NCI-H2227 treated with DMSO at 0.1 percent for 48 hours (cell line): Measurements from ENCODE around the gene PLCB4.

Experiments
- DNase-seq: peaks from one replicate; lab custom pipeline; 2025; lab: John Stamatoyannopoulos, UW

The PLCB4 gene

DNA sequence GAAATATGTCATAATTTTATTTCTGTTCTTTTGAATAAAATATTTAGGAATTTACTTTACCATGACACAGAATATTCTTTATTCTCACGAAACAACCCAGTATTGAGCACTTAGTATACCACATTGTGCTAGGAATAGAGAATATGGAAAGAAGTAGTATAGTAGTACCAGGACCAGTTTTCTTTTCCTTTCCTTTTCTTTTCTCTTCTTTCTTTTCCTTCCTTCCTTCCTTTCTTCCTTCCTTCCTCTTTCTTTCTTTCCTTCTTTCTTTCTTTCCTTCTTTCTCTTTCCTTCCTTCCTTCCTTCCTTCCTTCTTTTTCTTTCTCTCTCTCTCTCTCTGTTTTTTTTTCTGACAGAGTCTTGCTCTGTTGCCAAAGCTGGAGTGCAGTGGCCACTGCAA lies 7.5 kb upstream of the PLCB4 start:
- DNase-seq, result no peak

DNA sequence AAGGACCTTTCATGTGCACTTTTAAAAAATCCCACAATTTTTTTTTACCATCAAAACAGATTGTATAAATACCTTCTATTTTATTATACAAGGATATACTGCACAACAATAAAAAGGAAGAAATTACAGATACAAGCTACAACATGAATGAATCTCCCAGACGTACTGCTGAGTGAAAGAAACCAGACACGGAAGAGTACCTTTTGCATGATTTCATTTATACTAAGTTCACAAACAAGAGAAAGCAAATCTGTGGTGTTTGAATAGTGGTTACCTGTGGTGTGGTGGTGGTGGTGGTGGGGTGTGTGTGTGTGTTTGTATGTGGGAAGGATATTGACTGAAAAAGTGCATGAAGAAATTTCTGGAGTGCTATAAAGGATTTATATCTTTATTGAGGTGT lies 6.8 kb upstream of the PLCB4 start:
- DNase-seq, result no peak

DNA sequence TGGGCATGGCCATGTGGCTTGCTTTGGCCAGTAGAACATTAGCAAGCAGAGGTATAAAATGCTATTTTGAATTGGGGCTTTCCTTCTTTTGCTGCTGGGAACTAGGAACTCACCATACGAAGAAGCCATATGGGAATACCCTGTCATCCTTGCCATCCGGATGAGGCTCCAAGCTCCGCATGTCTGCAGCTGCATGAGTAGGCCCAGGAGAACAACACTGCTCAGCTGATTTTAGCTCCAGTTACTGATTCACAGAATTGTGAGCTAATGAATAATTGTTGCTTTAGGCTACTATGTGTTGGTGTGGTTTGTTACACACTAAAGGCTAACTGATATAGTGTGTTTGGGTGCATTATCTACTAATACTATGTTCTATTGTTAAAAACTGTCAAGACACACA lies 2.7 kb upstream of the PLCB4 start:
- no peak for DNase-seq

DNA sequence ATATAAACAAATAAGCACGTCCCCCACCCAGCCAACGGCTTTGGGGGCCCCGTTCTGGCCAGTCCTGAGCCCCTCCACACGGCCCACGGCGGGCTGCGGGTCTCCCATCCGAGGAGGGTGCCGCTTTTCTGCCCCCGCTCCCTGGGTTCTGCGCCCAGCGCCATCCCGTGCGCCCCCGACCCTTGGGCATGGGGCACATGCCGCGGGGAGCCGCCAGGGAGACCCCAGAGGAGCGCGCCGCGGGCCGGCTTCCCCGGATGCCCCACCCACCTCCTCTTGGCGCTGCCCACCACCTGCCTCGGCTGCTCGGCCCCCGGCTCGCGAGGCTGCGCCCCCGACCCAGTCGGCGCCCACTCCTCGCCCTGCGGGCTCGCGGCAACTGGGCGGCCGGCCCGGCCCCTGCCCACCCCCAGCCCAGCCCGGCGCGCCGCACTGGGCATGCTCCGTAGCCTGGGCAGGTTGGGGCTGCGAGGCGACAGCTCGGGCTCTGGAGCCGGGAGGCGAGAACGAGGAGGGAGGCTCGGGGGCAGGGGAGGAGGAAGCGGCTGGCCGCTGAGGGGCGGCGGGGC lies 570 bp upstream of the PLCB4 start:
- DNase-seq, result peak; percentile 76

DNA sequence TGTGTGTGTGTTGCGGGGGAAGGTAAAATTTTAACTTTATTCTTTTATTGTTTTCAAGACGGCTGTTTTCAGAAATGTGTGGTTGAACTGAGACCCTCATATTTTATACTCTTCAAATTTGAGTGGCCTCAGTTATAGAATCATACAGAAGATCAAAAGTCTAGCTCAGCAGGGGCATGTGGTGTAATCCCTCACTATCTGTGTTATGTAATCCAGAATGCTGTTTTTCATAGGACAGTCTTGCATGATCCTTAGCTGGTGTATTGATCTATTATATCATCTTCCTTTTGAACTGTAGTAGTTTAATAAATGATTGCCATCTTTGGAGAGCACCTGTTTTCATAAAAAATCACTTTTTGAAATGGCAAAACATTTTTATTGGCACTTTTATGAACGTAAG lies 1.4 kb downstream of the PLCB4 start:
- no peak for DNase-seq

DNA sequence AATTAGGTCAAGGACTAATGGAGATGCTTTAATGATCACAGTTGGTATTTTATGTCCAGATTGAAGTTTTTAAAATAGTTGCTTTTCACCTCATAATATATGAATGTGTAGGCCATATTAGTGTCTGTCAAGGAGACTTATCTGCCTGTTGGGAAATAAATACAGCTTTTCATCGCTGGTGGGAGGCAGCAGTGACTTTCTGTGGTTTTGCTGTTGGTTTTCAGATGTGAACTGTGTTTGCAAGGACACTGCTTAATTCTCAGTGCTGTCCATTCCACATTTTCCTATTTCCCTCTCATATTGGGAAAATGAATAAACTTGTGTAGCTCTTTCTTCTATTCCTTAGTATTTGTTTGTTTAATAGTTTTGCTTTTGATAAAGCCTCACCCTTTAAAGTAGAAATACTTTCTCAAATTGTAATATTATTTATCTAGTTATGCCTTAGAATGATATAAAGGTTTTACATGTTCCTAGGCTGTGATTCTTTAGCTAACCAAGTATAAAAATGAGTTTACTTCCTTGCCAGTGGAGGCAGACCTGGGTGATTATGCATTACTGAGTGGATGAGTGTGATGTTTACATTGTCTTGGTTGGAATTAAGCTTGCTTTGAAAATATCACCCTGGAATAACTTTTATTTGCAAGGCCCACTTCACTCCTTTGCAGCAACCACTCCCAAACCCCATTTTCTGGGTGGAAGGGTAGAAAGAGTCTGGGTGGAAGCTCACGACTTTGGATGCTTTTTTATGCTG lies 3.3 kb downstream of the PLCB4 start:
- DNase-seq, result no peak

DNA sequence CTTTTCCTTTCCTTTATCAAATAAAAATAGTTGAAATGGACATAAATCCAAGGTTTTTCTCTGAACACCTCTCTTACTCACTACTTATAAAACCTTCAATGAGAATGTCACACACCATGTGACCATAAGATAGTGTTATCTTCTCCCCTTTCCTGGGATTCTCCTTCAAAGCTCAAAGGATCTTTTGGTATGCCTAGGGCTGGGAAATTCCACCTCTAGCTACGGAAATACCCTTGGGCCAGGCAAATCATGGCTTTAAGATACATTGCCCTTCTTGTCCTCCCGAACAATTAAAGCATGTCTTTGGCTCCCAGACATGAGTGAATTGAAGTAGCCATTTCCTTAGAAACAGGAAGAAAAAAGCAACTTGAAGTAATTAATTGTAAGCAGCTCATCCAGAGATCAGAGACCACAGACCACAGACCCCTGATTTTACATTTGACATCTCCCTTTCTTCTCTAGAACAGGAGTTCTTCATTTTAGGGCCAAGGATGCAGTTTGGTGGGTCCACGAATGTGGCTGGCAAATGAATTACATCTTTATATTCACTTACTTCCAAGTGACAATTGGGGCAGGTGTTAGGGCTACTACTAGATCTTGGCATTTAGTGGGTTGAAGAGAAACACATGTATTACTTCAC lies 4.1 kb downstream of the PLCB4 start:
- DNase-seq, result no peak

DNA sequence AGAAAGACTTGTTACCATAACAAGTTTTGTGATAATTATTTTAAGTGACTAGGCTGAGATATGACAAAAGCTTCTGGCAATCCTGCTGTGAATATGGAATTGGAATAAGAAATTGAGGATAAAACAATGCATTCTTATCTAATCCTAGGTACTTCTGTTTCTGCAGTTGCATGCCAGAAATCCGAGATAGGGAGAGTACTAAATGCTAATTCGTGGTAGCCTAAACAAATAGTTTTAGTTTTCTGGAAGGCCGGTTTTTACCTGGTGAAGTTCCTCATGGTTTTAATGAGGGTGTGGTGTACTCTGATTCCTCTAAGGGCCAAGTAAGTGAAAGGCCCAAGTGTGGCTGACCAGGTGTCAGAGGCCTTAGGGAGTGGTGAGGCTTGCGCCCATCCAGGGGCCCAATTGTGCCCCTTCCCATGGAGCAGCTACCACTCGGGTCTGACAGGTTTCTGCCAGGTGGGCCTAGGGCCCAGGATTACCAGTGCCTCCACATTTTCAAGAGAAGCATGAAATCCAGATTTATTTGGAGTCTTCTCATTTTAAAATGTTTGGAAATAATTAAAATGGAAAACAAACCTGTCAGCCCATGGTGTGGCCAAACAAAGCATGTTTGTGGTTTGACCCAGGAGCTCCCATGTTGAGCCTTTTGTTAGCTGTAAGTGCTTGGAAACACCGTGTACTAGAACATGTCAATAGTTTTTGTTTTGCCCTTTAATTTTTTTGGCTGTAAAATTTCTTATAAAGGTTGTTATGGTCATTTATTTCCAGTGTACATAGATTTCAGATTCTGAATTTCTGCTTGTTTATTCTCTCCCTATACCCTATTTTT lies 6.6 kb downstream of the PLCB4 start:
- DNase-seq, result no peak

DNA sequence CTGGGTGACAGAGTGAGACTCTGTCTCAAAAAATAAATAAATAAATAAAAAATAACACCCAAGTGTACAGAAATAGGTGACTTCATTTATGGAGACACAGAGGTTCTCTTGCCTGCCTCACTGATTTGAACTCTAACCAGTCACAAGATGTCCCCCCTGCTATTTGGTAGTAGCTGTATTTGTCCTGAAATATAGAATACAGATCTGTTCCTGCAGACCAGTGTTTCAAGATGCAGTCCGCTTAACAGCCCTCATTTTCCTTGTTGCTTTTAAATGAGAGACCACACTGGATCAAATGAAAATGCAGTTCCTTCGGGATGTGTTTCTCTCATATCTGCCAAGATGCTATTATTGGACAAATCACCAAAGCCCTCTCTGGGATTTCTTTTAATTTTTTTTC lies 7.6 kb downstream of the PLCB4 start:
- no peak for DNase-seq

DNA sequence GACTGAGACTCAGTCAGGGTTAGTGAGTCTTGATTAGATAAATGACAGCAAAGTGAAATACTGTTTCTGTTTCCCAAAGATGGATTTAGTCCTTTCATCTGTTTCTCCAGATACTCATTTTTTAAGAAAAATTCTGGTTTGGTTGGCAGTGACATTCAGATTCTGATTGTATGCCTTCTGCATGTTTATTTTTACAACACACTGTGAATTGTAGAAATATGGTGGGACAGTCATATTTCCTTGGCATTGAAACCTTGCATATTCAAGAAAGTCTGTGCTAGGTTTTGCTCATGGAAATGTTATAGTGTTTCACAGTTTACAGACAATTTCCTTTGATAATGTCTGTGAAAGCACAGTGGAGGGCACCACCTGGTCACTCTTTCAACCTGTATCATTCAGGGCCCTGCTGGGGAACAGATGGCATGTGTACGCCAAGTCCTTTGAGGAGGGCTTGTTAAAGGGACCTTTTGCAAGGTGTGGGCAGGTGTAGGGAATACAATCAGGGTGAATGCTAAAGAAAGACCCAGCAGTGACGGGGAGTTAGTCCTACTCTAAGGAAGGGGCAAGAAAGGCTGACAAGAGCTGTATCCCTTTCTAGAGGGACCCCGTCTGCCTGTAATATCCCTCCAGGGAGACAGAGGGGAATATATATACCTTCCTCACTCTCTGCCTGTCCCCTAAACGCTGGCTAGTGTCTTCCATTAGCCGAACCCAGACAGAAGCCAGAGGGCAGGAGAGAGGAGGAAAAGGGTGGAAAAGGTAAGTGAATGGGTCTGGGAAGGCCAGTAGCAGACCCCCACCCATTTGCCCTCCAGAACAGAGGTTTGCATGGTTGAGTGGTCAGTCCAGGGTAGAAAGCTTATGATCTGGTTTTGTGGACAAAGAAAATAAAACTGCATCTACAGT lies 10.2 kb downstream of the PLCB4 start:
- DNase-seq, result no peak

DNA sequence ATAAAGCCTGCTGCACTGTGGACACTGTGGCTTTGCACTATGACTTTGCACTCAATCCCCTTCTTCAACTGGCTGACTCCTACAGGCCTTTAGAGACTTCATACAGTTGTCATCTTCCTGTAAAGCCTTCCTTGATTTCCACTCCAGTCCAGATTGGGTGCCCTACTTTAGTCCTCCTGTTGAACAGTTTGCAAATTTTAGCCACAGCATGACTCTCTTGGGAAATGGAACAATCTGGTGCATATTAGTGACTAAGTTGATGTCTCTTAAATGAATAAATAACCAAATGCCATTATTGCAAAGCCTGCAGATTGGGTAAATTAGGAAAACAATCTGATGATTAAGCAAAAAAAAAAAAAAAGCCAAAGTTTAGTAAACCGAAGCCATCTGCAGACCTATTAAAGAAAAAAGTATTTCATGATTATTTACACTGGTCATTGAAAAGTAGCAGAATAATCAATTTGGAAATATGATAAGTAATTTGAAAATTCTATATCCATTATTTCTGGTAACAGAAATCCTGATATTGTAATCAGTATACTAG lies 12.6 kb downstream of the PLCB4 start:
- no peak for DNase-seq

DNA sequence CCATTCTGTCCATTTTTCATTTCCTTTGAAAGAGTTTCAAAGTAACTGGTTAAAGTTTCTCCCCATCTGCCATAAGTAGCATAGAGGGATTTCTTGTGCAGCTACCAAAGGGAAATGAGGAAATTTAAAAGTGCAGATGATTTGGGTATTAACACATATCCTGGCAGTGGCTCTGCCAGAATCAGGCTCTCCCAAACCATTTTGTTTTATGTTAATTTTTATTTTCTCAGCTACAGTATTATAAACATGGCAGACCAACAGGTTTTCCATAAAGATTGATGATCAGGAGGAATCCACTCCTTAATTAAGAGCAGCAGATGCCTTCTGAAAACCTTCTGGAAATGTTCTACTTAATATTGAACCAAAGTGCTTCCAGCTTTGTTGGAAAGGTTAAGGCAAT lies 13.9 kb downstream of the PLCB4 start:
- DNase-seq, result no peak

DNA sequence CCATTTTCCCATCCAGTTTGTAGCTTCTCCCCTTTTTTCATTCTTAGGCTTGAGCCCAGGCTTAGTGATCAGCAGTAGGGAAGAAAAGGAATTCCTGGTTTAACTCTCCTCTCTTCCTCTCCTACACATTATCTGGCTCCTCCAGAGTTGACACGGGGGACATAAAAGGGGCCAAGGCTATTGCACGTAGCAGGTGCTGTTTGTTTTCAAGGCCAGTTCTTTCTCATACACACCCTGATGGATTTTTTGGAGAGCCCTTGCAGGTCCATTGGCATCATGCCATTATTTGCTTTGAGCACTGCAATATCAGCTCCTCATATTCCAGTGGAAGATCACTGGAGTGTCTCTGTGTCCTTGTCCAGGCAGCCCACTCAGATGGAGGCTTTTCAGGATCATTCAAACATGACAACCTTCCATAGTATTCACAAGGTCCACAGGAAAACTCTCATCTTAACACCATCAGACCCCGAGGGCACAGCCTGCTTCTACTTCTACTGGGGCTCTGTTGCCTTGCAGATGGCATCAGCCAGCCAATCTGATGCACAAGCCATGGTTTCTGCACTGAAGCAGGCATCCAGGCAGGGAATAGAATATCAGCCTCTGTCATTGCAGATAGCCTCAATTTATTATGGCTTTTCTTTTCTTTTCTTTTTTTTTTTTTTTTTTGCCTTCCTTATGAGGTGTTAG lies 18.8 kb downstream of the PLCB4 start:
- DNase-seq, result no peak

DNA sequence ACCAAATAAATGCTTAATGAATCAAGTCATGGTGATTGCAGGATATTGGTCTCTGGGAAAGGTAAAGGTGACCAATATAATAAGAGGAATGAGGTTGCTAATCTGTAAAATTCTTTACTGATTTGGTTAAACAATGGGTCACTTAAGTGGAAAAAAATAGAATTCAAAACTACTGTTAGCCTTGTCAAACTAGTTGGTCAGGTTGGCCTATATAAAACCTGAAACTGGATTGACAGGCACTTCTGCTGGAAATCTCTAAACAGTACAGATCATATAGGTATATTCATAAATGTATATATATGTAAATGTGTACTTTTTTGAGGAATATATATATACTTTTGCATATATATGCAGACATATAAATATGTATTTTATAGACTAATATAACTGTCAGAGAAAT lies 19.7 kb downstream of the PLCB4 start:
- no peak for DNase-seq

DNA sequence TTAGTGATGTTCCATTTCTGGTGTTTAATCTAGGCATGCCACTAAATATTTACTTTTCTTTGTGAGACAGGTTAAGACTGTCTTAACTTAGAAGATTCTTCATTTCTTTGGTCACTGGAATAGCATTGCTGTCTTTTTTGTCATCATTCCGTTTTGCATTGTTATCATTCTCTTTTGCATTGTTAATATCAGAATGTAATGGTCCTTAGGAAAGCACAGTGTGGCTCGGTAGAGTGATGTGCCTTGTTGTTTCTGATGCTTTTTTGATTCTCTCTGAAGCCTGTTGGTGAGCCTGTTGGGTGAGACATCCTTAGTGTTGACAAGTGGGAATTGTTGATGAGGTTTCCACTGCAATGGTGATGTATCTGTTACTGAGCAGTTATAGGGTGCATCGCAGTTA lies 23.2 kb downstream of the PLCB4 start:
- no peak for DNase-seq

DNA sequence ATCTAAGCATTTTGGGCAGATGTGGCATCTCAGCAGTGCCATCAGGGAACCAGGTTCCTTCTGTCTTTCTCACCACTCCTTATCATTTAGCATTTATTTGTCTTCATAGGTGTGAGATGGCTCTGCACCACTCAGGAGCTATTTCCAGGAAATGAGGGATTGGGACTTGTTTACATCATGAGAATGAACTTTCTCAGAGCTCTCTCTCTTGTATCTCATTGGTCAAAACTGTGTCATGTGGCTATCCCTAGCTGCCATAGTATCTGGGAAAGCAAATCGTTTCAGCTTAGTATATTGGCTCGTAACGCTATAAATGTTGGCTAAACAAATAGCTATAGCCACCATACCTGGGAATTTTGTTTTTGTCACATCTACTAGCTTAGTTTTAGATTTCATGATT lies 23.8 kb downstream of the PLCB4 start:
- DNase-seq, result no peak

DNA sequence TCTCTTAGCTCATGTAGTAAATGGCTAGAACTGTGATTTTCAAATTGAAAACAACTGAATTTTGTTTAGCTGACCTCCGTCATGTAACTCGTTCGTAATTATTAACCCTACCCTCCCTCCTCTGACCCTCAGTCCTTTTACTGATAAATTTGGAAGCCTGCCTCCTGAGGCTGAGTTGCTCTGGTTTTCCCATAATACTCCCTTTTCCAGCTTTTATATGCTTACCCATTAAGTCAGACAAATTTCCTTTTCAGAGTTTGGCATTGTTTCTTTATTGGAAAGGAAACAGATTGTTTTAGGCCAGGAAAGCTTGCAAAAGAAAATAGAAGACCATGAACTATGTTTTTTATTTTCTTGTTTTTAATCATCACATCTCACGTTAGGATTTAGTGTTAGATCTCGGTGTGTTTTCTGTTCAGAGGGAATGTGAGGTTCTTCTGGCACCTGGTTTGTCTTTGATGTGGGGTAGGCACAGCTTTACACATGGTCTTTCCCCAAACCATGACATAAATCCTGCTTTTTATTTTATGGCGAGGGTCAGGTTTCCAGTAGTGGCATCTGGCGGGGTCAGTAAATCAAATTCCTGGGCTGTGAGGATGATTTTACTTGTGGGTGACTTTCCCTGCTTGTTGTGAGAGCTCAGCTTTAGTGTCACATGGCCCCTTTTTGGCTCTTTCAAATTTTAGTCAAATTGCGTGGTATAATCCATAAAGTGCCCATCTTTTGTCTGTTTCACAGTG lies 24.5 kb downstream of the PLCB4 start:
- no peak for DNase-seq

DNA sequence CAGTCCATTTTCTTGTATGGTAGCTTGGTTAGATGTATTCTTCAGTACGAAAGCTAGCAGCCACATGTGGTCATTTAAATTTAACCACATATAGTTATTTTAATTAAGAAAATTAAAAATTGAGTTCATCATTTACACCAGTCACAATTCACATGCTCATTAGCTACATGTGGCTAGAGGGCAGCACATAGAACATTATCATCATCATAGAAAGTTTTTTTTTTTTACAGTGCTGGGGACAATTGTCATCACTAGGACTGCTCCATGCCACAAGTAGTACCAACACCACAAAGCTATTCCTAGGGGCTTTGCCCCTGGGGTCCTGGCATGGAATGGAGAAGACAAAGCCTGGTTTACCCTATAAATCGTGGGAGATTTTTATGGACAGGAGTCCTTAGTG lies 30.5 kb downstream of the PLCB4 start:
- DNase-seq, result no peak

DNA sequence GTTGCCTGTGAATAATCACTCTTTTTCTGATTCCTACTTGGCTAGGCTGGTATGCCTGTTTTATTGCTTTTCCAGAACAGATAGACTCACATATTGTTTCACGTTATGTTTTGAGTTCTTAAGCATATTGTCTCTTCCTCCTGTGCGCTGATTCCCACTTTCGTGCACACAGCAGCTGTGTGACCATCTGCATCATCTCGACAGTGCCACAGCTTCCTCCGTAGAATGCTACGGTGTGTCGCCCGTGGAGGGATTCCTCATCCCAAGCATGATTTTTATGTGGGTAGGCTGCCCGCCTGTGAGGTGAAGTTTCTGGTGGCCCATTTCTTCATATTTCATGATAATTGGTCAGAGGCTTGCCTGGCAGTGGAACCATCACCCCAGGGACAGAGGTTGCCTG lies 31.8 kb downstream of the PLCB4 start:
- DNase-seq, result no peak

DNA sequence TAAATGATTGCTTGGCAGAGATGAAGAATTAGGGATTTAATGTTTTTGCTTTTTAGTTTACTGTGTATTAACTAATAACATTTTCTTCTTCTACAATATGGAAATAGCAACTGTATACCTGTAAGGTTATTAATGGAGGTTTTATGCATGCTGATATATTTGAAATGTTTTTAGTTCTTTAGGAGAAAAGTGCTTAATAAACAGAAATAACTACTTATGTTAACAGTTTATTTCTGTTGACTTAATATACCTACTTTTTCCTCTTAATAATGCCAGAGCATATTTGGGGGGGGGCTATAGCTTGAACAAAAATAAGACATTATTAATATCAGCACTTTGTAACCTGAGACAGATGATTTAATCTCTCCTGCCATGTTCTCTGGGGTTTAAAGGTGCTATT lies 33.6 kb downstream of the PLCB4 start:
- no peak for DNase-seq
